22Rv1 (cell line): Measurements from ENCODE around the gene AGAP1.

ENCODE experiments used
- ZFX ChIP-seq: fragments of 450-650 bp; IDR thresholded peaks from 2 replicates; pipeline ENCODE4 v1.6.1; 2017; ENCODE audit warnings: antibody characterized with exemption, borderline replicate concordance
- TF ChIP-seq, protein P1 (sequence below): fragments of 450-650 bp; IDR thresholded peaks from 2 replicates; pipeline ENCODE4 v1.5.1; 2017; ENCODE audit warnings: mild to moderate bottlenecking

DNA sequence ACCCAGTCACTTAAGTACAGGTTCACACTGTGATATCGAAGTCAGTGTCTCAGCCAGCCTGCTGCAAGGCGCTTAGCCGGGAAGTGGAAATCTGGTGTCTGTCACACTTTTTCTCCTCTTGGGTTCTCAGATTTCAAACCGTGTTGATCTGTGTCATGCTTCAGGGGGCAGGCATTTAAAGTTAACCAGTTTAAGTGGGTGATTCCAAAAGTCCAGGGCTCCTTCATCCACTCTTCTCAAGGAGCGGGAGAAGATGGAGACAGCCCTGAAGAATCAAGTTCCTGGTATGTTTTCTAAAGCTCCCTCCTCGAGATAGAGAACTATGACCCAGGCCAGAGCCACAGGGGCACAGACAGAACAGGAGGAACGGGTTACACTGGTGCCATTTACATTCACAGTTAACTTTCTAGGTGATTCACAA, 342.7 kb downstream of the AGAP1 start:
- TF ChIP-seq, protein P1, sequence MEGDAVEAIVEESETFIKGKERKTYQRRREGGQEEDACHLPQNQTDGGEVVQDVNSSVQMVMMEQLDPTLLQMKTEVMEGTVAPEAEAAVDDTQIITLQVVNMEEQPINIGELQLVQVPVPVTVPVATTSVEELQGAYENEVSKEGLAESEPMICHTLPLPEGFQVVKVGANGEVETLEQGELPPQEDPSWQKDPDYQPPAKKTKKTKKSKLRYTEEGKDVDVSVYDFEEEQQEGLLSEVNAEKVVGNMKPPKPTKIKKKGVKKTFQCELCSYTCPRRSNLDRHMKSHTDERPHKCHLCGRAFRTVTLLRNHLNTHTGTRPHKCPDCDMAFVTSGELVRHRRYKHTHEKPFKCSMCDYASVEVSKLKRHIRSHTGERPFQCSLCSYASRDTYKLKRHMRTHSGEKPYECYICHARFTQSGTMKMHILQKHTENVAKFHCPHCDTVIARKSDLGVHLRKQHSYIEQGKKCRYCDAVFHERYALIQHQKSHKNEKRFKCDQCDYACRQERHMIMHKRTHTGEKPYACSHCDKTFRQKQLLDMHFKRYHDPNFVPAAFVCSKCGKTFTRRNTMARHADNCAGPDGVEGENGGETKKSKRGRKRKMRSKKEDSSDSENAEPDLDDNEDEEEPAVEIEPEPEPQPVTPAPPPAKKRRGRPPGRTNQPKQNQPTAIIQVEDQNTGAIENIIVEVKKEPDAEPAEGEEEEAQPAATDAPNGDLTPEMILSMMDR: no peak
- no peak for TF ChIP-seq ZFX
